ENCODE results near the gene VEZT. TPM values are rescaled to one million over a fixed set of nuclear protein-coding genes. Genes with fewer than 3 reads are reported as not detected.

The VEZT gene
- total and polyA plus RNA-seq, 9 of the 15 experiments (the other 6 are each of a cell fraction or from before 2014, with no cell fraction given) = 16.1 to 61.5 (median 32.6) TPM

DNA sequence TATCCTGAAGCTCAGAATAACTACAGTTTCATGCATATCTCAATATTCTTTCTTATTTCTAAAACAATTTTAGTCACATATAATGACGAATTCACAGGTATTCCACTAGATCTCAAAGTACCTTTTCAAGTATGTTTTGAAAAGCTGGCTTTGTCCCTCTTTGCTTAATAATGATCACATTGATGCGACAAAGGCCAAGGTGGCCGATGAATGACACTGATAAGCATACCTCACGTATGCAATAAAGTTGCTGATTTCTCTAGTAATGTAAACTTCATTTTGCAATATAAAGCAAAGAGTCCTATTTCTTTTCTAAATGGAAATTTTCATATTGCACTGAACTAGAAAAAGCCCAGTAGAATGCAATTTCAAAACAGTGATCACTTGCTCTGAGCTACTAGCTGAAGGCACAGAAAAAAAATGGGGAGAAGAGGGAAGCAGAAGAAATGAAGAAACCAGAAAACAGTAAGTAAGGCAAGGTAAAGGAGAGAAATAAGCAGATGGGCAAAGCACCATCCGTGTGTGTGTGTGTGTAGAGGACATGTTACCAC, 29.7 kb upstream of the VEZT start:
- ATAC-seq (no peak; the same call in 2 of the 3 replicates), DNase-seq (ENCODE audit: extremely low read depth in 1 of 4, low spot score in 3 of 4) (no peak), FAIRE-seq (peak; percentile 79)
- CTCF ChIA-PET (ENCODE audit: low intra/inter-chr PET ratio) = no interaction called here
- POLR2A ChIA-PET = interaction anchor here (0.6 to 1.5 kb wide), 6 partner anchors 11 to 164 kb away, joined by 3 to 5 read pairs (median 4); no protein-coding TSS in a partner anchor
- TF ChIP-seq ZNF830 (CRISPR knock-in tag; IDR thresholded peaks at IDR 0.05) = no peak
- Histone ChIP-seq H3K9ac (ENCODE audit: insufficient read depth in 1 of 2, low read depth in 2 of 2, low read length in 2 of 2) (0 out of 4 replicates have a peak overlapping the region, but pooled peaks of 1 of the 2 experiments have one; percentile 1), H3K4me1 (replicated peaks in 1 of 2; ENCODE audit: control insufficient read depth in 2 of 2, insufficient read depth in 2 of 2, low read length in 2 of 2) (peaks cover 9 to 15% of the 10 kb centered on the region in 2 experiments; a peak in 4 of 5 replicates), H3K27ac (ENCODE audit: extremely low read depth, low read depth, low read length) (peak overlapping the region; percentile 34; the same call in 1 of the 3 replicates), H3K79me2 (ENCODE audit: control insufficient read depth, insufficient read depth, low read length) (no peaks in the 10 kb centered on the region), H4K20me1 (replicated peaks; ENCODE audit: control insufficient read depth, insufficient read depth, low read length) (no peaks in the 10 kb centered on the region), H2AFZ (ENCODE audit: low read depth, low read length) (peak overlapping the region; percentile 48), H3K9me3 (replicated peaks; ENCODE audit: control insufficient read depth, insufficient read depth, low read depth, low read length) (no peaks in the 10 kb centered on the region), H3K9me1 (ENCODE audit: control insufficient read depth, insufficient read depth, low read length) (no peaks in the 10 kb centered on the region), H3K36me3 (ENCODE audit: control insufficient read depth, insufficient read depth, low read length) (no peaks in the 10 kb centered on the region), H3K4me3 (no peak overlapping the region), H3K4me2 (ENCODE audit: insufficient read depth, low read length) (peak overlapping the region; percentile 29; the same call in 1 of the 2 replicates), H3K27me3 (ENCODE audit: control insufficient read depth in 2 of 2, insufficient read depth in 2 of 2, low read length in 2 of 2) (no peaks in the 10 kb centered on the region)
- intact Hi-C loops (cut with micrococcal nuclease) = no loop called here
- in situ Hi-C loops (cut with MboI) = no loop called here
- no TSS peak for BruUV-seq (replicated peaks)
- 33% methylated on average over 5 of the region's 5 CpGs for WGBS (ENCODE audit: insufficient coverage, low coverage, missing lambda C conversion rate)

DNA sequence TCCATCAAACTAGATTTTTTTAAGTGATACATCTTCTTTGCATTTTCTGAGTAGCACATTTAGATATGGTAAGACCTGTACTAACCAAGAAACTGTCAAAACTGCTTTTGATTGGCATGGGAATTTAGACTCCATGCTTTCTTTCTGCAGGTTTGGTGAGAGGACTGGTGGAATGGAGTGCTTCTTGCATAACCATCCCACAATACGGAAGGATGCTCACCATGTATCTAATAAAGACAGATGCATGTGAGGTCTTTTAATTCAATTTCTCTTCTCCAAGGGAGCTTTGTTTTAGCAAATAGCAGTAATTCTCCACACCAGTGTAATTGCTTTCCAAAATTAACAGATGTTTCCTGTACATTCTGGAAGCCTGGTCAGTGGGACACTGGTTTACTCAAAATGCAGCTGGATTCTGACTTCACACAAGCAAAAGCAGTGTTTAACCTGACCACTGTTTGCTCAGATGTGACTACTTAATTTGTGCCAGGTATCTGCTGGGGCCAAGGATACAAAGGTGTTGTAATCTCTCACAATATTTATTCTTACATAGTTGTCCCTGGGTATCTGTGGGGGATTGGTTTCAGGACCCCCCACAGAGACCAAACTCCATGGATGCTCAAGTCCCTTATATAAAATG, 26.4 kb upstream of the VEZT start:
- ATAC-seq = no peak
- WGBS (ENCODE audit: insufficient coverage, low coverage, missing lambda C conversion rate) = 82% methylated on average over 1 of the region's 1 CpG
- in situ Hi-C loops (cut with MboI) (no loop called here), intact Hi-C loops (cut with micrococcal nuclease) (no loop called here)
- no peak for FAIRE-seq
- H3K27me3 ChIP-seq (ENCODE audit: control insufficient read depth in 2 of 2, insufficient read depth in 2 of 2, low read length in 2 of 2) = no peaks in the 10 kb centered on the region
- H3K36me3 ChIP-seq (ENCODE audit: control insufficient read depth, insufficient read depth, low read length) = no peaks in the 10 kb centered on the region; the same call in 2 of the 3 replicates
- no peaks in the 10 kb centered on the region for H3K9me3 ChIP-seq (replicated peaks; ENCODE audit: control insufficient read depth, insufficient read depth, low read depth, low read length)
- H3K4me3 ChIP-seq = no peak overlapping the region
- H3K4me2 ChIP-seq (ENCODE audit: insufficient read depth, low read length) = no peak overlapping the region
- POLR2A ChIA-PET = interaction anchor here (0.6 to 1.2 kb wide), 3 partner anchors 9 to 26 kb away, joined by 3 to 5 read pairs (median 3); partner anchors contain the start of gene FGD6
- H3K9me1 ChIP-seq (ENCODE audit: control insufficient read depth, insufficient read depth, low read length) = no peaks in the 10 kb centered on the region
- no peaks in the 10 kb centered on the region for H3K79me2 ChIP-seq (ENCODE audit: control insufficient read depth, insufficient read depth, low read length)
- no peak overlapping the region for H3K9ac ChIP-seq (ENCODE audit: insufficient read depth in 1 of 2, low read depth in 2 of 2, low read length in 2 of 2)
- BruUV-seq (replicated peaks) = no TSS peak
- H4K20me1 ChIP-seq (replicated peaks; ENCODE audit: control insufficient read depth, insufficient read depth, low read length) = no peaks in the 10 kb centered on the region
- no peak for DNase-seq (ENCODE audit: extremely low read depth in 1 of 4, low spot score in 3 of 4)
- H3K4me1 ChIP-seq (replicated peaks in 1 of 2; ENCODE audit: control insufficient read depth in 2 of 2, insufficient read depth in 2 of 2, low read length in 2 of 2) = peaks cover 4 to 10% of the 10 kb centered on the region in 2 experiments; a peak in 4 of 5 replicates
- no peak overlapping the region for H2AFZ ChIP-seq (ENCODE audit: low read depth, low read length)
- CTCF ChIA-PET (ENCODE audit: low intra/inter-chr PET ratio) = no interaction called here
- no peak overlapping the region for H3K27ac ChIP-seq (ENCODE audit: extremely low read depth, low read depth, low read length)
- TF ChIP-seq KLF1 (tag; IDR thresholded peaks at IDR 0.05) (no peak), RBM34 (IDR thresholded peaks at IDR 0.05; ENCODE audit: borderline replicate concordance, insufficient read depth, low read length) (no peak), ZNF717 (CRISPR knock-in tag; IDR thresholded peaks at IDR 0.05) (no peak), SMARCB1 (IDR thresholded peaks at IDR 0.05; ENCODE audit: insufficient read length, low read depth) (no peak), MTA3 (IDR thresholded peaks at IDR 0.05; ENCODE audit: borderline replicate concordance) (no peak), ESRRB (CRISPR knock-in tag; IDR thresholded peaks at IDR 0.05; ENCODE audit: borderline replicate concordance) (no peak)
- TF ChIP-seq, protein P1, sequence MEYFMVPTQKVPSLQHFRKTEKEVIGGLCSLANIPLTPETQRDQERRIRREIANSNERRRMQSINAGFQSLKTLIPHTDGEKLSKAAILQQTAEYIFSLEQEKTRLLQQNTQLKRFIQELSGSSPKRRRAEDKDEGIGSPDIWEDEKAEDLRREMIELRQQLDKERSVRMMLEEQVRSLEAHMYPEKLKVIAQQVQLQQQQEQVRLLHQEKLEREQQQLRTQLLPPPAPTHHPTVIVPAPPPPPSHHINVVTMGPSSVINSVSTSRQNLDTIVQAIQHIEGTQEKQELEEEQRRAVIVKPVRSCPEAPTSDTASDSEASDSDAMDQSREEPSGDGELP (CRISPR knock-in tag; IDR thresholded peaks at IDR 0.05; ENCODE audit: borderline replicate concordance) = no peak
- TF ChIP-seq, protein P2, sequence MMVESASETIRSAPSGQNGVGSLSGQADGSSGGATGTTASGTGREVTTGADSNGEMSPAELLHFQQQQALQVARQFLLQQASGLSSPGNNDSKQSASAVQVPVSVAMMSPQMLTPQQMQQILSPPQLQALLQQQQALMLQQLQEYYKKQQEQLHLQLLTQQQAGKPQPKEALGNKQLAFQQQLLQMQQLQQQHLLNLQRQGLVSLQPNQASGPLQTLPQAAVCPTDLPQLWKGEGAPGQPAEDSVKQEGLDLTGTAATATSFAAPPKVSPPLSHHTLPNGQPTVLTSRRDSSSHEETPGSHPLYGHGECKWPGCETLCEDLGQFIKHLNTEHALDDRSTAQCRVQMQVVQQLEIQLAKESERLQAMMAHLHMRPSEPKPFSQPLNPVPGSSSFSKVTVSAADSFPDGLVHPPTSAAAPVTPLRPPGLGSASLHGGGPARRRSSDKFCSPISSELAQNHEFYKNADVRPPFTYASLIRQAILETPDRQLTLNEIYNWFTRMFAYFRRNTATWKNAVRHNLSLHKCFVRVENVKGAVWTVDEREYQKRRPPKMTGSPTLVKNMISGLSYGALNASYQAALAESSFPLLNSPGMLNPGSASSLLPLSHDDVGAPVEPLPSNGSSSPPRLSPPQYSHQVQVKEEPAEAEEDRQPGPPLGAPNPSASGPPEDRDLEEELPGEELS (CRISPR knock-in tag; IDR thresholded peaks at IDR 0.05; ENCODE audit: borderline replicate concordance) = no peak
- TF ChIP-seq, protein P3, sequence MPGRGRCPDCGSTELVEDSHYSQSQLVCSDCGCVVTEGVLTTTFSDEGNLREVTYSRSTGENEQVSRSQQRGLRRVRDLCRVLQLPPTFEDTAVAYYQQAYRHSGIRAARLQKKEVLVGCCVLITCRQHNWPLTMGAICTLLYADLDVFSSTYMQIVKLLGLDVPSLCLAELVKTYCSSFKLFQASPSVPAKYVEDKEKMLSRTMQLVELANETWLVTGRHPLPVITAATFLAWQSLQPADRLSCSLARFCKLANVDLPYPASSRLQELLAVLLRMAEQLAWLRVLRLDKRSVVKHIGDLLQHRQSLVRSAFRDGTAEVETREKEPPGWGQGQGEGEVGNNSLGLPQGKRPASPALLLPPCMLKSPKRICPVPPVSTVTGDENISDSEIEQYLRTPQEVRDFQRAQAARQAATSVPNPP (IDR thresholded peaks at IDR 0.05; ENCODE audit: borderline replicate concordance, insufficient read depth, insufficient read length) = no peak

All from K562 (cell line).